ENCODE data around the gene RPS6KA2. TPM values are rescaled to one million over a fixed set of nuclear protein-coding genes. Genes with fewer than 3 reads are reported as not detected.
A peak's percentile ranks its signal among the peaks of the same experiment; 100 is the strongest.
"Not testable (repeated sequence)": the region's sequence is repeated elsewhere in the genome, so short reads cannot be mapped to it uniquely, and the experiment has no call there.

RPS6KA2 gene
- total RNA-seq, 1 experiment from 2014 or later, result 18.5 TPM

DNA sequence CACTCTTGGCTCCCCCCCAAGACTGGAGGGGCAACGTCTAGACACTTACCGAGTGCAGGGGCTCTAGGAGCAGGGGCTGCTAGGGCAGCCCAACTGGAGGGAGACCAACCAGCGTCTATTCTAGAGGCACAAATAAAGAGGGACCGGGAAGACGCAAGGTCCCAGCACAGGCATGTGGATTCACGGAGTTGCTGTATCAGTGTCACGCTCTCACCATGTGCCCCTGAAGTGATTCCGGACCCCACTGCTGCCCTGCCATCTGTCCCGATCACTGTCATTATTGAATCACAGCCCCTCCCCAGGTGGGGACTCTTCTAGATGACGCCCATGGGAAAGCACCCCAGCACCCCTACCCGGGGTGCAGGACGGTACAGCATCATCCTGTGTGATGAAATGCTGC lies 94.7 kb downstream of the RPS6KA2 start:
- peaks cover 11% of the 10 kb centered on the region; the same call in 1 of the 2 replicates for H3F3A ChIP-seq (ENCODE audit: insufficient read depth, low read depth)
- no peaks in the 10 kb centered on the region for H3K27me3 ChIP-seq (ENCODE audit: insufficient read depth, low read depth)
- no peak for DNase-seq
- POLR2A ChIA-PET (ENCODE audit: unreplicated experiment), result no interaction called here
- CTCF ChIA-PET, result no interaction called here
- no peaks in the 10 kb centered on the region for H3K79me2 ChIP-seq (ENCODE audit: low read depth)
- H2AFZ ChIP-seq, result no peak overlapping the region
- H3K9me2 ChIP-seq (ENCODE audit: insufficient read depth), result no peaks in the 10 kb centered on the region
- no peak overlapping the region for H3K4me2 ChIP-seq
- intact Hi-C loops (cut with micrococcal nuclease; ENCODE audit: unreplicated experiment), result no loop called here
- no peaks in the 10 kb centered on the region for H4K20me1 ChIP-seq (ENCODE audit: insufficient read depth)
- H3K36me3 ChIP-seq (ENCODE audit: low read depth), result no peaks in the 10 kb centered on the region
- no peak overlapping the region for H3K27ac ChIP-seq
- no TSS peak for BruUV-seq (replicated peaks)
- no peak overlapping the region for H3K4me3 ChIP-seq
- H3K4me1 ChIP-seq (replicated peaks; ENCODE audit: insufficient read depth), result peaks cover 36% of the 10 kb centered on the region
- TF ChIP-seq, protein P1, sequence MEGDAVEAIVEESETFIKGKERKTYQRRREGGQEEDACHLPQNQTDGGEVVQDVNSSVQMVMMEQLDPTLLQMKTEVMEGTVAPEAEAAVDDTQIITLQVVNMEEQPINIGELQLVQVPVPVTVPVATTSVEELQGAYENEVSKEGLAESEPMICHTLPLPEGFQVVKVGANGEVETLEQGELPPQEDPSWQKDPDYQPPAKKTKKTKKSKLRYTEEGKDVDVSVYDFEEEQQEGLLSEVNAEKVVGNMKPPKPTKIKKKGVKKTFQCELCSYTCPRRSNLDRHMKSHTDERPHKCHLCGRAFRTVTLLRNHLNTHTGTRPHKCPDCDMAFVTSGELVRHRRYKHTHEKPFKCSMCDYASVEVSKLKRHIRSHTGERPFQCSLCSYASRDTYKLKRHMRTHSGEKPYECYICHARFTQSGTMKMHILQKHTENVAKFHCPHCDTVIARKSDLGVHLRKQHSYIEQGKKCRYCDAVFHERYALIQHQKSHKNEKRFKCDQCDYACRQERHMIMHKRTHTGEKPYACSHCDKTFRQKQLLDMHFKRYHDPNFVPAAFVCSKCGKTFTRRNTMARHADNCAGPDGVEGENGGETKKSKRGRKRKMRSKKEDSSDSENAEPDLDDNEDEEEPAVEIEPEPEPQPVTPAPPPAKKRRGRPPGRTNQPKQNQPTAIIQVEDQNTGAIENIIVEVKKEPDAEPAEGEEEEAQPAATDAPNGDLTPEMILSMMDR (conservative IDR thresholded peaks at IDR 0.05), result no peak
- no peak for TF ChIP-seq EZH2 (IDR thresholded peaks at IDR 0.05; ENCODE audit: low read depth)
- no peaks in the 10 kb centered on the region; the same call in 1 of the 2 replicates for H3K9me3 ChIP-seq (ENCODE audit: insufficient read depth, low read depth)

DNA sequence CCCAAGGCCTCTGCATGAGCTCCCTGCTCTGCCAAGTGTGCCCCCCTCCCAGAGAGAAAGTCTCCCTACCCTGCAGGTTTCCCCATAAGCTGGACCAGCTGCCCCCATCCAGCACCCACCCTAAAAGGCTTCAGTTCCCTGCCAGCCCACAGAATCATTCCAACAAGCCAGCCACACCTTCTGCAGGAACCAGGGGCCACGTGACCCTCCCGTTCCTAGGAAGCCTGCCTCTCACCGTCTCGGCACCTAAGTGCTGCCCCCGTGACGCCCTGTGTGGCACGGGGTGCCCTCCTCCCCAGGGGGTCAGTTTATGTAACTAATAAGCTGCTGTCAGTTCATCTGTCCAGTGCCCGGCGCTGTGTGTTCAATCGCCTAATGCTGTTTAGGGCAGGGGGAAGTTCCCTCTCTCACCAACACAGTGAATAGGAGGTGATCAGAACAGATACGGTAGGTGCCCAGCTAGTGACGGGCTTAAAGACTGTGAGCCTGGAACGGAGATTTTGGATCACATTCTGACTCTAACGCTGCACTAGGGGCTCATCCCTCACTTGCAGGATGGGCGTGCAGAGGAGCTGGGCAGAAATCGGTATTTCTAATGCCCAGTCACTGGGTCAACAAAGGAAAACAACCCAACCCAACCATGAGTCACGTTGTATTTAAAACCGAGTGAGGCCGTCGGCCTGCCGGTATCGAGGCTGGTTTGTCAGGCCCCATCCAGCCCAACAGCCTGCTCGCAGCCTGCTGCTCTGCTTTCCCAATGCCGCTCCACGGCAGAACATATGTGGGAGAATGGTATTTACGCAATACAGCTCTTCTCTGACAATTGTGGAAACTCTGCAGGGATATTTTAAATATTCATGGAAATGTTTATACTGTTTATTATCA lies 96.6 kb downstream of the RPS6KA2 start:
- DNase-seq, result peak; percentile 58 to 93
- no peaks in the 10 kb centered on the region for H4K20me1 ChIP-seq (ENCODE audit: insufficient read depth)
- peaks cover 36% of the 10 kb centered on the region for H3K4me1 ChIP-seq (replicated peaks; ENCODE audit: insufficient read depth)
- peak overlapping the region; percentile 90 for H3K4me2 ChIP-seq
- no peaks in the 10 kb centered on the region for H3K27me3 ChIP-seq (ENCODE audit: insufficient read depth, low read depth)
- peaks cover 11% of the 10 kb centered on the region; the same call in 1 of the 2 replicates for H3F3A ChIP-seq (ENCODE audit: insufficient read depth, low read depth)
- peak overlapping the region; percentile 48 for H3K4me3 ChIP-seq
- H3K9me3 ChIP-seq (ENCODE audit: insufficient read depth, low read depth), result no peaks in the 10 kb centered on the region; the same call in 1 of the 2 replicates
- ChIA-PET CTCF (no interaction called here), POLR2A (ENCODE audit: unreplicated experiment) (interaction anchor here (0.6 kb wide), 1 partner anchor 110 kb away, joined by 3 read pairs; no protein-coding TSS in a partner anchor)
- TF ChIP-seq EZH2 (IDR thresholded peaks at IDR 0.05; ENCODE audit: low read depth), result no peak
- TF ChIP-seq, protein P1 (conservative IDR thresholded peaks at IDR 0.05), result no peak
- no peaks in the 10 kb centered on the region for H3K36me3 ChIP-seq (ENCODE audit: low read depth)
- H3K9me2 ChIP-seq (ENCODE audit: insufficient read depth), result no peaks in the 10 kb centered on the region
- peak overlapping the region; percentile 55 for H2AFZ ChIP-seq
- H3K79me2 ChIP-seq (ENCODE audit: low read depth), result no peaks in the 10 kb centered on the region
- intact Hi-C loops (cut with micrococcal nuclease; ENCODE audit: unreplicated experiment), result loop anchor here (2.0 kb wide), 1 partner anchor 90 kb away; no protein-coding TSS in a partner anchor
- BruUV-seq (replicated peaks), result no TSS peak
- peak overlapping the region; percentile 86 for H3K27ac ChIP-seq

DNA sequence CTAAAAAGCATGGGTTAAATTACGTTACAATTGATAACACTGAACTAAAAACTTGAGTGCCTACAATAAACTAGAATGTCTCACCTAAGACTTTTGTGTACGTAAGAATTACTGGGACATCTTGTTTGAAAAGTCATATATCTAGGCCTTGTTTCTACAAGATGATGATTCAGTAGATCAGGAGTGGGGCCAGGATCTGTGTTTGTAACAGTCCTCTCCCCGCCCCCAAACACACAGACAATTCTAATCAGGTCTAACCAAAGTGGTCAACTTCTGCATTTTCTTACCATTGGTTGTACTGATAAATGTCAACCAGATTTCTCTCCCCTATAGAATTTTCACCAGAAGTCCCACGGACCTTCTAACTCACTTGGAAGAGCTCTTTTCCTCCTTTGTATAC lies 97.5 kb downstream of the RPS6KA2 start:
- POLR2A ChIA-PET (ENCODE audit: unreplicated experiment), result no interaction called here
- no peak for DNase-seq
- H3K9me2 ChIP-seq (ENCODE audit: insufficient read depth), result no peaks in the 10 kb centered on the region
- H3K27me3 ChIP-seq (ENCODE audit: insufficient read depth, low read depth), result no peaks in the 10 kb centered on the region
- intact Hi-C loops (cut with micrococcal nuclease; ENCODE audit: unreplicated experiment), result no loop called here
- no peak overlapping the region for H2AFZ ChIP-seq
- no peaks in the 10 kb centered on the region for H3K79me2 ChIP-seq (ENCODE audit: low read depth)
- no peaks in the 10 kb centered on the region for H3K36me3 ChIP-seq (ENCODE audit: low read depth)
- H3K27ac ChIP-seq, result peak overlapping the region; percentile 86
- CTCF ChIA-PET, result no interaction called here
- peak overlapping the region; percentile 90 for H3K4me2 ChIP-seq
- no peaks in the 10 kb centered on the region for H4K20me1 ChIP-seq (ENCODE audit: insufficient read depth)
- H3F3A ChIP-seq (ENCODE audit: insufficient read depth, low read depth), result peaks cover 11% of the 10 kb centered on the region; the same call in 1 of the 2 replicates
- TF ChIP-seq EZH2 (IDR thresholded peaks at IDR 0.05; ENCODE audit: low read depth), result no peak
- H3K4me1 ChIP-seq (replicated peaks; ENCODE audit: insufficient read depth), result peaks cover 36% of the 10 kb centered on the region
- no TSS peak for BruUV-seq (replicated peaks)
- no peak overlapping the region; the same call in 1 of the 2 replicates for H3K4me3 ChIP-seq
- H3K9me3 ChIP-seq (ENCODE audit: insufficient read depth, low read depth), result no peaks in the 10 kb centered on the region; the same call in 1 of the 2 replicates

DNA sequence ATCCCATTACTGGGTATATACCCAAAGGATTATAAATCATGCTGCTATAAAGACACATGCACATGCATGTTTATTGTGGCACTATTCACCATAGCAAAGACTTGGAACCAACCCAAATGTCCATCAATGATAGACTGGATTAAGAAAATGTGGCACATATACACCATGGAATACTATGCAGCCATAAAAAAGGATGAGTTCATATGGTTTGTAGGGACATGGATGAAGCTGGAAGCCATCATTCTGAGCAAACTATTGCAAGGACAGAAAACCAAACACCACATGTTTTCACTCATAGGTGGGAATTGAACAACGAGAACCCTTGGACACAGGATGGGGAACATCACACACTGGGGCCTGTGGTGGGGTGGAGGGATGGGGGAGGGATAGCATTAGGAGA lies 98.0 kb downstream of the RPS6KA2 start:
- H4K20me1 ChIP-seq (ENCODE audit: insufficient read depth); H3K4me2 ChIP-seq; H3K27me3 ChIP-seq (ENCODE audit: insufficient read depth, low read depth); H3K9me2 ChIP-seq (ENCODE audit: insufficient read depth); H2AFZ ChIP-seq; intact Hi-C loops (cut with micrococcal nuclease; ENCODE audit: unreplicated experiment); H3K79me2 ChIP-seq (ENCODE audit: low read depth); H3K9me3 ChIP-seq (ENCODE audit: insufficient read depth, low read depth); BruUV-seq (replicated peaks); CTCF ChIA-PET; H3K4me3 ChIP-seq; POLR2A ChIA-PET (ENCODE audit: unreplicated experiment); DNase-seq; H3K36me3 ChIP-seq (ENCODE audit: low read depth): not testable (repeated sequence)
- Histone ChIP-seq H3F3A (ENCODE audit: insufficient read depth, low read depth) (peaks cover 11% of the 10 kb centered on the region; the same call in 1 of the 2 replicates), H3K27ac (0 out of 2 replicates have a peak overlapping the region, but pooled peaks have one; percentile 86), H3K4me1 (replicated peaks; ENCODE audit: insufficient read depth) (peaks cover 36% of the 10 kb centered on the region)
